Measurements from ENCODE around the gene GID8.

DNA sequence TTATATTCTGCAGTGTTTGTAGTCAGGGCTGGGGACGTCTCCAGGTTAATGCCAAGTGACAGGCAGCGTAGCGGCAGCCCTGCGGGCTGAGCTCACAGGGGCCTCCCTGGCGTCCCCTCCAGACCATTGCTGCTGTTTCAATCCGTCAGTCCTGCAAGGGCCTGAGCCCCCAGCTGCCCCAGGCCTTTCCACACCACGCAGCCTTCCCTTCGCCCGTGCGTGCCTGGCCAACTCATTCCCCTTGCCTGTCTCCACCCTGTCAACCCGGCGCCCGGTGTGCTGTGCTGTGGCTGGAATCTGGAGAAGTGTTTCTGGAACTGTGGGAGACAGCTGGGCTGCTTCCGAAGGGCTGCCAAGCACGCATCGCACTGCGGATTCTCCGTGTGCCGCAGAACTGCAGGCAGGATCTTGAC lies 56.9 kb downstream of the GID8 start:
- no peak for TF ChIP-seq POLR2AphosphoS5 (IDR thresholded peaks at IDR 0.05)
- TF ChIP-seq, protein P1, sequence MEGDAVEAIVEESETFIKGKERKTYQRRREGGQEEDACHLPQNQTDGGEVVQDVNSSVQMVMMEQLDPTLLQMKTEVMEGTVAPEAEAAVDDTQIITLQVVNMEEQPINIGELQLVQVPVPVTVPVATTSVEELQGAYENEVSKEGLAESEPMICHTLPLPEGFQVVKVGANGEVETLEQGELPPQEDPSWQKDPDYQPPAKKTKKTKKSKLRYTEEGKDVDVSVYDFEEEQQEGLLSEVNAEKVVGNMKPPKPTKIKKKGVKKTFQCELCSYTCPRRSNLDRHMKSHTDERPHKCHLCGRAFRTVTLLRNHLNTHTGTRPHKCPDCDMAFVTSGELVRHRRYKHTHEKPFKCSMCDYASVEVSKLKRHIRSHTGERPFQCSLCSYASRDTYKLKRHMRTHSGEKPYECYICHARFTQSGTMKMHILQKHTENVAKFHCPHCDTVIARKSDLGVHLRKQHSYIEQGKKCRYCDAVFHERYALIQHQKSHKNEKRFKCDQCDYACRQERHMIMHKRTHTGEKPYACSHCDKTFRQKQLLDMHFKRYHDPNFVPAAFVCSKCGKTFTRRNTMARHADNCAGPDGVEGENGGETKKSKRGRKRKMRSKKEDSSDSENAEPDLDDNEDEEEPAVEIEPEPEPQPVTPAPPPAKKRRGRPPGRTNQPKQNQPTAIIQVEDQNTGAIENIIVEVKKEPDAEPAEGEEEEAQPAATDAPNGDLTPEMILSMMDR (IDR thresholded peaks at IDR 0.05), result no peak
